Neural cell (in vitro differentiated cells): ENCODE measurements around the gene MEP1B. TPM values are rescaled to one million over a fixed set of nuclear protein-coding genes. Genes with fewer than 3 reads are reported as not detected.

Experiments used
- H2AFZ ChIP-seq: fragments of 200-600, 300-800 bp; sonication (generic), shearing (Covaris generic); 2 replicates; pipeline ENCODE4 v1.6.0; 2014; ENCODE audit warnings: low read depth, mild to moderate bottlenecking, antibody characterized with exemption, low read length, moderate library complexity
- H3F3A ChIP-seq: fragments of 200-600 bp; shearing (Covaris generic); 2 replicates; pipeline ENCODE4 v1.6.1; 2016; ENCODE audit warnings: mild to moderate bottlenecking, moderate library complexity, mixed read lengths, antibody characterized with exemption, low read length; ENCODE audit not compliant: insufficient read depth, poor library complexity, severe bottlenecking
- H3K27ac ChIP-seq: fragments of 200-600, 300-800 bp; sonication (generic), shearing (Covaris generic); 2 replicates; pipeline ENCODE4 v1.5.1; 2014; ENCODE audit warnings: mild to moderate bottlenecking, low read length, moderate library complexity
- H3K27me3 ChIP-seq: fragments of 300-800, 200-600 bp; sonication (generic), shearing (Covaris generic); 2 replicates; pipeline ENCODE4 v1.6.0; 2014; ENCODE audit warnings: mild to moderate bottlenecking, low read depth, low read length, moderate library complexity; ENCODE audit not compliant: insufficient read depth
- H3K36me3 ChIP-seq: fragments of 300-800, 200-600 bp; sonication (generic), shearing (Covaris generic); 2 replicates; pipeline ENCODE4 v1.5.1; 2014; ENCODE audit warnings: mild to moderate bottlenecking, antibody characterized with exemption, low read length, moderate library complexity; ENCODE audit not compliant: insufficient read depth
- H3K4me2 ChIP-seq: fragments of 300-800, 200-600 bp; sonication (generic), shearing (Covaris generic); 2 replicates; pipeline ENCODE4 v1.6.0; 2014; ENCODE audit warnings: mild to moderate bottlenecking, low read length
- H3K4me3 ChIP-seq: fragments of 300-800, 200-600 bp; sonication (generic), shearing (Covaris generic); 2 replicates; pipeline ENCODE4 v1.5.1; 2014; ENCODE audit warnings: mild to moderate bottlenecking, low read length, moderate library complexity
- H3K79me2 ChIP-seq: fragments of 200-600 bp; shearing (Covaris generic); replicated peaks from 2 replicates; pipeline ENCODE4 v1.6.0; 2014; ENCODE audit warnings: mild to moderate bottlenecking, low read length, moderate library complexity; ENCODE audit not compliant: insufficient read depth
- H3K9ac ChIP-seq: fragments of 300-800, 200-600 bp; sonication (generic), shearing (Covaris generic); 2 replicates; pipeline ENCODE4 v1.6.1; 2016; ENCODE audit warnings: mild to moderate bottlenecking, low read length, mixed read lengths
- H3K9me2 ChIP-seq: fragments of 200-600 bp; shearing (Covaris generic); 2 replicates; pipeline ENCODE4 v1.6.1; 2016; ENCODE audit warnings: mild to moderate bottlenecking, low read length, mixed read lengths; ENCODE audit not compliant: insufficient read depth
- H3K9me3 ChIP-seq: fragments of 200-600, 300-800 bp; sonication (generic), shearing (Covaris generic); 2 replicates; pipeline ENCODE4 v1.6.1; 2016; ENCODE audit warnings: mild to moderate bottlenecking, mixed run types, low read length, moderate library complexity, mixed read lengths
- H4K20me1 ChIP-seq: fragments of 200-600 bp; shearing (Covaris generic); 2 replicates; pipeline ENCODE4 v1.6.1; 2016; ENCODE audit warnings: mild to moderate bottlenecking, mixed run types; ENCODE audit not compliant: insufficient read depth
- CTCF ChIP-seq: fragments of 450-650 bp; IDR thresholded peaks from 2 replicates; pipeline ENCODE4 v1.5.1; 2014; ENCODE audit warnings: antibody characterized with exemption, mild to moderate bottlenecking, moderate library complexity; ENCODE audit not compliant: poor library complexity, severe bottlenecking
- EP300 ChIP-seq: fragments of 450-650 bp; conservative IDR thresholded peaks from 2 replicates; pipeline ENCODE4 v1.6.1; 2014; ENCODE audit warnings: antibody characterized with exemption, mild to moderate bottlenecking, moderate library complexity; ENCODE audit not compliant: poor library complexity, severe bottlenecking
- EZH2 ChIP-seq: fragments of 200-600, 300-800 bp; shearing (Covaris generic), sonication (generic); IDR thresholded peaks from 2 replicates; pipeline ENCODE4 v1.6.1; 2014; ENCODE audit warnings: antibody characterized with exemption, low read length, borderline replicate concordance, mild to moderate bottlenecking; ENCODE audit not compliant: insufficient read depth, poor library complexity, severe bottlenecking
- MXI1 ChIP-seq: fragments of 450-650 bp; conservative IDR thresholded peaks from 2 replicates; pipeline ENCODE4 v1.6.1; 2014; ENCODE audit warnings: antibody characterized with exemption, mild to moderate bottlenecking; ENCODE audit not compliant: poor library complexity, severe bottlenecking
- POLR2AphosphoS5 ChIP-seq: IDR thresholded peaks from 2 replicates; pipeline ENCODE4 v1.6.1; 2012
- RAD21 ChIP-seq: fragments of 450-650 bp; conservative IDR thresholded peaks from 2 replicates; pipeline ENCODE4 v1.6.1; 2014; ENCODE audit warnings: antibody characterized with exemption, mild to moderate bottlenecking, moderate library complexity
- SMC3 ChIP-seq: fragments of 450-650 bp; conservative IDR thresholded peaks from 2 replicates; pipeline ENCODE4 v1.6.1; 2014; ENCODE audit warnings: antibody characterized with exemption, mild to moderate bottlenecking, moderate library complexity; ENCODE audit not compliant: poor library complexity
- TAF1 ChIP-seq: IDR thresholded peaks from 2 replicates; pipeline ENCODE4 v1.6.1; 2012; ENCODE audit warnings: low read depth
- polyA plus RNA-seq: library from polyadenylated mRNA; depleted of rRNA; stranded (reverse); fragments of >200 nt; gene quantifications from 2 replicates; pipeline ENCODE4 v1.2.3, GENCODE V29; 2014
- TF ChIP-seq, protein P1 (sequence below): IDR thresholded peaks from 2 replicates; pipeline ENCODE4 v1.6.1; 2012; ENCODE audit warnings: borderline replicate concordance

The MEP1B gene
- polyA plus RNA-seq, 1 donor from 2014 or later, result not detected

DNA sequence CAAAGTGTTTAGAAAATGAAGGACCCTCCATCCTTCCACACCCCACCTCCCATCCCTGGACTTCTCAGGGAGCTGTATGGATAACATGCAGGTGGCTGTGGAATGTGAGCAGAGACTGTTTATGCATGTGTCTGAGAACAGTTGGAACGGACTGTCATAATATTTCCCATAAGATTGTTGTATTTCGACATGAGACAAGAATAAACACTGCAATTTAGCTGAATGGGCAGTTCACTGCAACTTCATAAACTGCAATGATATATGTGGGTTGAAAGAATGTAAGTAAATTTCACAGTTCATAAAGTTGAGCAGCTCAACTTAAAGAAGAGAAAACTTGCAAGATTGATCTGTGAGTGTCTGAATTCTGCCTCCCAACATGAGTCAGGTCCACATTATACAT, 74.6 kb downstream of the MEP1B start:
- no peaks in the 10 kb centered on the region for H3K79me2 ChIP-seq
- no peak overlapping the region for H3K9ac ChIP-seq
- no peak overlapping the region for H3K4me2 ChIP-seq
- no peaks in the 10 kb centered on the region for H3K9me3 ChIP-seq
- no peak overlapping the region for H3K4me3 ChIP-seq
- H4K20me1 ChIP-seq, result no peaks in the 10 kb centered on the region
- H3K27ac ChIP-seq, result no peak overlapping the region
- no peaks in the 10 kb centered on the region for H3K9me2 ChIP-seq
- H3K36me3 ChIP-seq, result no peaks in the 10 kb centered on the region
- no peaks in the 10 kb centered on the region for H3F3A ChIP-seq
- H2AFZ ChIP-seq, result no peak overlapping the region
- H3K27me3 ChIP-seq, result no peaks in the 10 kb centered on the region
- TF ChIP-seq CTCF (no peak), TAF1 (no peak), EZH2 (no peak), RAD21 (no peak), MXI1 (no peak), POLR2AphosphoS5 (no peak), EP300 (no peak), SMC3 (no peak)
- TF ChIP-seq, protein P1, sequence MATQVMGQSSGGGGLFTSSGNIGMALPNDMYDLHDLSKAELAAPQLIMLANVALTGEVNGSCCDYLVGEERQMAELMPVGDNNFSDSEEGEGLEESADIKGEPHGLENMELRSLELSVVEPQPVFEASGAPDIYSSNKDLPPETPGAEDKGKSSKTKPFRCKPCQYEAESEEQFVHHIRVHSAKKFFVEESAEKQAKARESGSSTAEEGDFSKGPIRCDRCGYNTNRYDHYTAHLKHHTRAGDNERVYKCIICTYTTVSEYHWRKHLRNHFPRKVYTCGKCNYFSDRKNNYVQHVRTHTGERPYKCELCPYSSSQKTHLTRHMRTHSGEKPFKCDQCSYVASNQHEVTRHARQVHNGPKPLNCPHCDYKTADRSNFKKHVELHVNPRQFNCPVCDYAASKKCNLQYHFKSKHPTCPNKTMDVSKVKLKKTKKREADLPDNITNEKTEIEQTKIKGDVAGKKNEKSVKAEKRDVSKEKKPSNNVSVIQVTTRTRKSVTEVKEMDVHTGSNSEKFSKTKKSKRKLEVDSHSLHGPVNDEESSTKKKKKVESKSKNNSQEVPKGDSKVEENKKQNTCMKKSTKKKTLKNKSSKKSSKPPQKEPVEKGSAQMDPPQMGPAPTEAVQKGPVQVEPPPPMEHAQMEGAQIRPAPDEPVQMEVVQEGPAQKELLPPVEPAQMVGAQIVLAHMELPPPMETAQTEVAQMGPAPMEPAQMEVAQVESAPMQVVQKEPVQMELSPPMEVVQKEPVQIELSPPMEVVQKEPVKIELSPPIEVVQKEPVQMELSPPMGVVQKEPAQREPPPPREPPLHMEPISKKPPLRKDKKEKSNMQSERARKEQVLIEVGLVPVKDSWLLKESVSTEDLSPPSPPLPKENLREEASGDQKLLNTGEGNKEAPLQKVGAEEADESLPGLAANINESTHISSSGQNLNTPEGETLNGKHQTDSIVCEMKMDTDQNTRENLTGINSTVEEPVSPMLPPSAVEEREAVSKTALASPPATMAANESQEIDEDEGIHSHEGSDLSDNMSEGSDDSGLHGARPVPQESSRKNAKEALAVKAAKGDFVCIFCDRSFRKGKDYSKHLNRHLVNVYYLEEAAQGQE, result no peak

- H3K4me3 ChIP-seq, result no peak overlapping the region
- H3K9ac ChIP-seq, result no peak overlapping the region
- no peaks in the 10 kb centered on the region for H3K9me2 ChIP-seq
- no peak overlapping the region for H3K27ac ChIP-seq
- H3K4me2 ChIP-seq, result no peak overlapping the region
- H4K20me1 ChIP-seq, result no peaks in the 10 kb centered on the region
- H3K27me3 ChIP-seq, result no peaks in the 10 kb centered on the region
- TF ChIP-seq RAD21 (no peak), CTCF (no peak), EP300 (no peak), MXI1 (no peak), TAF1 (no peak), EZH2 (no peak), POLR2AphosphoS5 (no peak), SMC3 (no peak)
- TF ChIP-seq, protein P1, result no peak
- H2AFZ ChIP-seq, result no peak overlapping the region
- no peaks in the 10 kb centered on the region for H3K79me2 ChIP-seq
- no peaks in the 10 kb centered on the region for H3F3A ChIP-seq
- no peaks in the 10 kb centered on the region for H3K9me3 ChIP-seq
- H3K36me3 ChIP-seq, result no peaks in the 10 kb centered on the region
These were observed 77.6 kb downstream of the MEP1B start for GRCh38 chr18:32267463-32267862.
